Mesenchymal stem cell (in vitro differentiated cells and primary cell): ENCODE data around the gene SDR39U1.
A peak's percentile ranks its signal among the peaks of the same experiment; 100 is the strongest.

Experiments
- DNase-seq: peaks from one replicate; pipeline ENCODE4 v3.0.0-alpha.2; 2013
- H2AFZ ChIP-seq: one replicate; pipeline ENCODE4 v1.6.1; 2013; ENCODE audit warnings: low read depth, mild to moderate bottlenecking, control low read depth, inconsistent platforms, low read length, moderate library complexity
- H2AK5ac ChIP-seq: 2 replicates; pipeline ENCODE4 v1.6.1; 2013; ENCODE audit warnings: low read length, moderate library complexity, mild to moderate bottlenecking, inconsistent platforms; ENCODE audit not compliant: severe bottlenecking
- H2BK120ac ChIP-seq: one replicate; pipeline ENCODE4 v1.6.1; 2013; ENCODE audit warnings: low read depth, mild to moderate bottlenecking, inconsistent platforms, low read length, moderate library complexity
- H2BK12ac ChIP-seq, 2 experiments: one replicate each; pipeline ENCODE4 v1.6.1; 2013; ENCODE audit warnings: inconsistent platforms in 2 of 2, low read length in 2 of 2, mild to moderate bottlenecking in 2 of 2, moderate library complexity in 2 of 2, control low read depth in 1 of 2
- H2BK15ac ChIP-seq: one replicate; pipeline ENCODE4 v1.6.1; 2013; ENCODE audit warnings: mild to moderate bottlenecking, low read depth, inconsistent platforms; ENCODE audit not compliant: poor library complexity, severe bottlenecking
- H2BK5ac ChIP-seq: 2 replicates; pipeline ENCODE4 v1.6.1; 2013; ENCODE audit warnings: low read depth, mild to moderate bottlenecking, low read length, control low read depth, inconsistent platforms; ENCODE audit not compliant: poor library complexity, severe bottlenecking
- H3K14ac ChIP-seq, 2 experiments: one replicate each; pipeline ENCODE4 v1.6.1; 2013; ENCODE audit warnings: inconsistent platforms in 2 of 2, low read length in 2 of 2, control low read depth in 1 of 2, mild to moderate bottlenecking in 1 of 2, moderate library complexity in 1 of 2
- H3K18ac ChIP-seq, 2 experiments: one replicate each; pipeline ENCODE4 v1.6.1; 2013; ENCODE audit warnings: inconsistent platforms in 2 of 2, low read length in 2 of 2, control low read depth in 1 of 2, low read depth in 1 of 2, mild to moderate bottlenecking in 1 of 2
- H3K23ac ChIP-seq, 2 experiments: one replicate each; pipeline ENCODE4 v1.6.1; 2013; ENCODE audit warnings: inconsistent platforms in 2 of 2, low read length in 2 of 2, mild to moderate bottlenecking in 2 of 2, moderate library complexity in 2 of 2, control low read depth in 1 of 2
- H3K27ac ChIP-seq: 2 replicates; pipeline ENCODE4 v1.5.1; 2013; ENCODE audit warnings: mild to moderate bottlenecking, moderate library complexity, low read length, control low read depth, inconsistent platforms; ENCODE audit not compliant: poor library complexity, severe bottlenecking
- H3K27me3 ChIP-seq, 2 experiments: 2 replicates each; pipeline versions ENCODE4 v1.6.1 to v1.7.0; 2013; ENCODE audit warnings: low read length in 2 of 2, mild to moderate bottlenecking in 2 of 2, moderate library complexity in 2 of 2, control low read depth in 1 of 2, inconsistent platforms in 1 of 2; ENCODE audit not compliant: control insufficient read depth in 1 of 2, insufficient read depth in 1 of 2
- H3K36me3 ChIP-seq, 2 experiments: 2 replicates each; pipeline versions ENCODE4 v1.6.1 to v1.7.0; 2013; ENCODE audit warnings: low read length in 2 of 2, control low read depth in 1 of 2, inconsistent platforms in 1 of 2, low read depth in 1 of 2, mild to moderate bottlenecking in 1 of 2; ENCODE audit not compliant: insufficient read depth in 2 of 2, control insufficient read depth in 1 of 2
- H3K4ac ChIP-seq, 2 experiments: one replicate each; pipeline ENCODE4 v1.6.1; 2013; ENCODE audit warnings: inconsistent platforms in 2 of 2, low read length in 2 of 2, mild to moderate bottlenecking in 2 of 2, moderate library complexity in 2 of 2, control low read depth in 1 of 2, low read depth in 1 of 2
- H3K4me1 ChIP-seq: 2 replicates; pipeline ENCODE4 v1.6.1; 2013; ENCODE audit warnings: low read depth, low read length, control low read depth; ENCODE audit not compliant: control insufficient read depth, insufficient read depth
- H3K4me2 ChIP-seq: 2 replicates; pipeline ENCODE4 v1.6.1; 2013; ENCODE audit warnings: low read length, mild to moderate bottlenecking, inconsistent platforms; ENCODE audit not compliant: poor library complexity, severe bottlenecking
- H3K4me3 ChIP-seq, 2 experiments: 2 replicates each; pipeline versions ENCODE4 v1.5.1 to v1.7.0; 2013; ENCODE audit warnings: low read length in 2 of 2, mild to moderate bottlenecking in 2 of 2, control low read depth in 1 of 2, low read depth in 1 of 2; ENCODE audit not compliant: insufficient read depth in 1 of 2
- H3K79me1 ChIP-seq: replicated peaks from 2 replicates; pipeline ENCODE4 v1.6.1; 2013; ENCODE audit warnings: mild to moderate bottlenecking, control low read depth, low read length, inconsistent platforms; ENCODE audit not compliant: poor library complexity, severe bottlenecking
- H3K9ac ChIP-seq: 2 replicates; pipeline ENCODE4 v1.7.0; 2013; ENCODE audit warnings: mild to moderate bottlenecking, low read length, moderate library complexity
- H3K9me3 ChIP-seq: 2 replicates; pipeline ENCODE4 v1.7.0; 2013; ENCODE audit warnings: mild to moderate bottlenecking, low read length; ENCODE audit not compliant: control insufficient read depth
- H4K8ac ChIP-seq: one replicate; pipeline ENCODE4 v1.6.1; 2013; ENCODE audit warnings: inconsistent platforms, mild to moderate bottlenecking, low read length, moderate library complexity
- H4K91ac ChIP-seq: one replicate; pipeline ENCODE4 v1.6.1; 2013; ENCODE audit warnings: mild to moderate bottlenecking, low read length, inconsistent platforms
- WGBS: methylation state at CpG from one replicate; pipeline ENCODE4 v1.1.7; 2013; ENCODE audit warnings: mixed read lengths; 5-methylcytosine and 5-hydroxymethylcytosine counted together

SDR39U1 gene

DNA sequence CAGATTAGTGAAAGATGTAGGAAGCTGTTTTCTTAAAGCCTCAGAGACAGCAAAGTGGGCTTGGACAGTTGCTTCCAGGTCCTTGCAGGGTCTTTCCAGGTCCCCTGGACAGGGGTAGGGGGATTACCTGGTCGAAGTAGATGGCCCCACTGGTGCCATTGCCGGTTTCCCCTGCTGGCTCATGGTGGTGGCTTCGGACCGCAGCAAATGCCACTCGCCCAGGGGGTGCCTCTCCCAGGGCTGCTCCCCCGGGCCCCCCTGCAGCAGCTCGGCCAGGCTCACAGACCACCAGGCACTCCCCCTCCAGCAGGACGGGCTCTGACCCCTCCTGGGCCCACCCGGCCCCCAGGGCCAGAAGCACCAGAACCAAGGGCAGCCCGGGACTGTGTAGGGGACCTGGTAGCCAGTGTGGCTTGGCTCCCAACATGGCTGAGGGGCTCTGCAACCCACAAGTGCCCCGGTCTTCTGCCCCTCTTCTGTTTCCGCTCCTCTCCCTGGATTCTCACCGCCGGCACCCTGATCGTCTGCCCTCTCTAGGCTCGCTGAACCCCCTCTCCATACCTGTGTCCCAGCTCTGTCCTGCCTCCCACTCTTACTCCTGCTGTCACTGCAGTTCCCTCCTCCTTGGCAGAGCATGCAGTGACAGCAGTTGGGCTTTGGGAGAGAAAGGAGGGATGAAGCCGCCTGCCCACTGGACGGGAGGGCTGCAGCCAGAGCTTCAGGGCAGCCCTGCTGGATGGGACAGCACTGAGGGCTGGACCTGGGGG, 13.8 kb downstream of the SDR39U1 start:
- 94% methylated on average over 16 of the region's 18 CpGs for whole genome bisulfite sequencing
- Histone ChIP-seq H2BK12ac (peak overlapping the region; percentile 87 to 94), H3K9ac (peak overlapping the region; percentile 99), H3K4me3 (peak overlapping the region in 1 of 2 experiments; percentile 99), H4K91ac (peak overlapping the region; percentile 91), H3K14ac (peak overlapping the region in 1 of 2 experiments; percentile 97), H3K79me1 (peaks cover 9% of the 10 kb centered on the region), H3K27ac (no peak overlapping the region), H3K9me3 (no peaks in the 10 kb centered on the region), H3K4me2 (no peak overlapping the region), H3K23ac (peak overlapping the region in 1 of 2 experiments; percentile 41), H3K4me1 (peaks cover 26% of the 10 kb centered on the region), H3K27me3 (no peaks in the 10 kb centered on the region), H2AFZ (peak overlapping the region; percentile 3), H3K18ac (peak overlapping the region; percentile 6 to 81), H2AK5ac (peak overlapping the region; percentile 73), H3K4ac (peak overlapping the region; percentile 27 to 97), H2BK120ac (peak overlapping the region; percentile 2), H4K8ac (peak overlapping the region; percentile 69), H2BK15ac (peak overlapping the region; percentile 52), H2BK5ac (no peak overlapping the region), H3K36me3 (peaks cover 12 to 25% of the 10 kb centered on the region in 2 experiments)
- no peak for DNase-seq

DNA sequence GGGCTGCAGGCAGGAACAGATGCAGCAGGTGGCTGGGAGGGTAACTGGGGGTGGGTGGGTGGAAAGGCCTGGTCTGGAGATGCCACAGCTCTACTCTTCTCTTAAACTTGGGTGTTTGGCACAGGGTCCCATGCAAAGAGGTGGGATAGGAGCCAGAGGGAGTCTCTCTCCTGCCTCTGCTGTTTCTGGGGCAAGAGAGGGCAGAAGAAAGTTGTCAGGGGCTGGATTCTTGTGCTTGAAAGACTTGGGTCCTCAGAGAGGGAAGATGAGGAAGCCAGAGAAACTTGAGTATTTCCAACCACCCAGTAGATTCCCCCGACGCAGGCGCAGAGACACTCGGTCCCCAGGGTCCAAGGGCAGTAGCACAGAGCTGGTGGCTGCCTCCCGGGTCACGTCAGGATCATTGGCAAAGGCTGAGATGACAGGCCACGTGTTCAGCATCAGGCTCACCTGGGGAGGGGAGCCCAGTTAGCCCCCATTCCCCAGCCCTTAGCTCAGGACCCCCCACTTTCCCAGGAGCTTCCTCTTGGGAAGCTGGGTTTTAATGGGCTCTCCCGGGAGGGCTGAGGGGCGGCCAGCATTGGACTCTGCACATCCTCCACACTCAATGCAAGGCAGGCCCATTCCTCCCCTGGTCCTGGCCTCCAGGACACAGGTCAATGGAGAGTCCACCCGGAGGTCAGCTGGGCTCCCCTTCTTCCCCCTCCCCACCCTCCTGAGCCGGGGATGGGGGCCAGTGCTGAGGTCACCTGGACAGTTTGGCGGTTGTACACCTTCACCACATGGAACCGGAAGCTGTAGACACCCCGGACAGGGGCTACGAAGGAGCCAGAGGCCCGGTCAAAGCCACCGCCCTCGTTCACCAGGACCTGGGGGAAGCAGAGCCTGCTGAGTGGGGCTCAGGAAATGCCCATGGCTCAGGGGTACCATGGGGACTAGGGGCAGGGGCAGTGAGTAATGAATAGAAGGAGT, 14.8 kb downstream of the SDR39U1 start:
- 93% methylated on average over 18 of the region's 18 CpGs for WGBS
- H4K91ac ChIP-seq = peak overlapping the region; percentile 32

DNA sequence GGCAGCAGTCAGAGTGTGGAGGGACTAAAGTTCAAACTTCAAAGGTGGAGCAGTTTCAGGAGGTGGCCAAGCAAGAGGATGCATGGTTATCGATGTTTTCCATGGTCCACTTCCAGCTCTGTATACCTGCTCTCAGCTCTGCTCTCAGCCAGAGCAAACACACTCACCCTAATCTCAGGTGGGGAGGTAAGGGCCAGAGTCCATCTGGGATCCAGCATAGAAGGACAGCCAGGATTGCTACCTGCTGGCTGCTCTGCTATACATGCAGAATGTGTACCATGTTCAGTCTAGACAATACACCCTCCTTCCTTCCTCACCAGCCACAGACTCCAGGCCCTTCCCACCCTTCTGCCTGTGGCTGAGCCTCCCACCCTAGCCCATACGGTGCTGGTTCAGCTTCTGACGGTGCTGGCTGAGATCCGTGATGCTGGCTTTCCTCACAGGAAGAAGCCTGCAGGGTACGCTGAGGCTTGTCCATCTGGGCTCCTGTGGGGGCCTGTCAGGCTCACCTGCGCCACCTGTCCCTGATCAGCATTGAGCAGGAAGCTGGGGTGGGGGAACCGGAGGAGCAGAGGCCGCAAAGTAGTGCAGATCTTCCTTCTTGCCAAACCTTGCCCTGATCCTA, 15.6 kb downstream of the SDR39U1 start:
- Histone ChIP-seq H3K4ac (no peak overlapping the region), H3K9me3 (no peaks in the 10 kb centered on the region), H3K4me2 (no peak overlapping the region), H3K23ac (no peak overlapping the region), H2AK5ac (no peak overlapping the region), H3K27ac (no peak overlapping the region), H4K8ac (no peak overlapping the region), H2BK5ac (no peak overlapping the region), H2BK12ac (no peak overlapping the region), H3K27me3 (peaks cover 0 to 5% of the 10 kb centered on the region in 2 experiments), H3K14ac (no peak overlapping the region), H3K4me3 (no peak overlapping the region), H3K36me3 (peaks cover 2 to 7% of the 10 kb centered on the region in 2 experiments), H2BK15ac (no peak overlapping the region), H4K91ac (no peak overlapping the region), H3K9ac (no peak overlapping the region), H3K4me1 (peaks cover 19% of the 10 kb centered on the region), H3K18ac (no peak overlapping the region), H2BK120ac (no peak overlapping the region), H2AFZ (no peak overlapping the region), H3K79me1 (no peaks in the 10 kb centered on the region)
- no peak for DNase-seq
- 75% methylated on average over 8 of the region's 8 CpGs for WGBS

More for the DNA sequence above, 14.8 kb downstream of the SDR39U1 start:
- H3K27ac ChIP-seq = no peak overlapping the region
- no peak overlapping the region for H3K18ac ChIP-seq
- peak overlapping the region; percentile 2 for H2BK120ac ChIP-seq
- no peak overlapping the region for H2BK15ac ChIP-seq
- H2AFZ ChIP-seq = no peak overlapping the region
- H3K4me2 ChIP-seq = no peak overlapping the region
- no peak overlapping the region for H3K23ac ChIP-seq
- peaks cover 0 to 5% of the 10 kb centered on the region in 2 experiments for H3K27me3 ChIP-seq
- peaks cover 26% of the 10 kb centered on the region for H3K4me1 ChIP-seq
- no peak overlapping the region for H3K4me3 ChIP-seq
- peaks cover 10 to 15% of the 10 kb centered on the region in 2 experiments for H3K36me3 ChIP-seq
- H2BK5ac ChIP-seq = no peak overlapping the region
- no peak overlapping the region for H3K14ac ChIP-seq
- no peak overlapping the region for H3K4ac ChIP-seq
- peak overlapping the region in 1 of 2 experiments; percentile 43 for H2BK12ac ChIP-seq
- H4K8ac ChIP-seq = no peak overlapping the region
- H3K79me1 ChIP-seq = peaks cover 8% of the 10 kb centered on the region
- H3K9me3 ChIP-seq = no peaks in the 10 kb centered on the region
- DNase-seq = no peak
- H3K9ac ChIP-seq = no peak overlapping the region
- H2AK5ac ChIP-seq = no peak overlapping the region
